Left lung (tissue), 10 donors: ENCODE data around the gene CIRBP. TPM values are rescaled to one million over a fixed set of nuclear protein-coding genes. Genes with fewer than 3 reads are reported as not detected.

Experiments used
- ATAC-seq: fragments of 200-7000 bp; cut with Tn5 transposase; one replicate; pipeline ENCODE4 v1.9.1; 2020; ENCODE audit warnings: moderate library complexity
- DNase-seq, 4 donors: peaks; one replicate each; pipeline ENCODE4 v3.0.0-alpha.2; 2013 to 2020
- H3K27ac ChIP-seq, 2 donors: fragments of 200-600 bp; sonication (generic) in 1 of 2; one replicate each; pipeline versions ENCODE4 v1.5.0 to v1.8.0; 2020 to 2021
- H3K27me3 ChIP-seq, 2 donors: fragments of 200-600 bp; sonication (generic) in 1 of 2; one replicate each; pipeline versions ENCODE4 v1.5.0 to v1.8.0; 2020 to 2021
- H3K36me3 ChIP-seq, 2 donors: fragments of 200-600 bp; sonication (generic) in 1 of 2; one replicate each; pipeline versions ENCODE4 v1.5.0 to v1.8.0; 2020 to 2021
- H3K4me1 ChIP-seq, 2 donors: fragments of 200-600 bp; one replicate each; pipeline ENCODE4 v1.8.0; 2021
- H3K4me3 ChIP-seq, 2 donors: fragments of 200-600 bp; sonication (generic) in 1 of 2; one replicate each; pipeline versions ENCODE4 v1.5.0 to v1.8.0; 2020 to 2021; ENCODE audit warnings: mild to moderate bottlenecking in 1 of 2
- H3K9me3 ChIP-seq, 2 donors: fragments of 200-600 bp; sonication (generic) in 1 of 2; one replicate each; pipeline versions ENCODE4 v1.5.0 to v1.8.0; 2020 to 2021
- CTCF ChIP-seq, 2 donors: fragments of 200-600 bp; sonication (generic) in 1 of 2; IDR thresholded peaks; one replicate each; pipeline versions ENCODE4 v1.5.0 to v1.8.0; 2021; ENCODE audit warnings: antibody characterized with exemption in 2 of 2
- intact Hi-C, 2 donors: fragments of 100-400 bp; cut with DNase I; formaldehyde crosslinking; loops; one replicate each; pipeline versions ENCODE4 v1.11.2 to v1.14.2; 2022
- polyA plus RNA-seq, 6 donors: library from polyadenylated mRNA; unstranded; fragments of 120-200 nt; gene quantifications; one replicate each; pipeline ENCODE4 v1.2.1, GENCODE V29; 2013; ENCODE audit not compliant: insufficient read length in 6 of 6
- total RNA-seq, 2 donors: library from RNA; stranded (reverse); fragmentation: NEBNext Ultra II Directional; extraction: Animal tissue kit (Norgen Biotek cat#: 25700); gene quantifications; one replicate each; pipeline ENCODE4 v1.2.1, GENCODE V29; 2021
- donor health status: DM: no; HTN: yes; CAD: no.
- donor health status: DM: no; HTN: no; CAD: no.

The CIRBP gene
- total and polyA plus RNA-seq, 8 donors, result 220 to 1,079 (median 949) TPM

GRCh38 chr19:1253514-1254080, 15.5 kb upstream of the CIRBP start:
- DNase-seq (no peak), ATAC-seq (peak; percentile 1)
- Histone ChIP-seq H3K27me3 (no peaks in the 10 kb centered on the region), H3K9me3 (no peaks in the 10 kb centered on the region), H3K4me1 (peaks cover 24 to 61% of the 10 kb centered on the region in 2 donors), H3K27ac (peak overlapping the region; percentile 97 to 99), H3K4me3 (peak overlapping the region; percentile 78 to 99), H3K36me3 (peaks cover 9 to 75% of the 10 kb centered on the region in 2 donors)
- intact Hi-C loops, result no loop called here
- TF ChIP-seq CTCF (IDR thresholded peaks at IDR 0.05), result no peak

- no peak for TF ChIP-seq CTCF (IDR thresholded peaks at IDR 0.05)
- ATAC-seq (no peak), DNase-seq (peak in 1 of 4 donors; percentile 52)
- peak overlapping the region; percentile 78 to 99 for H3K4me3 ChIP-seq
- H3K36me3 ChIP-seq, result peaks cover 9 to 78% of the 10 kb centered on the region in 2 donors
- peak overlapping the region; percentile 97 to 99 for H3K27ac ChIP-seq
- no peaks in the 10 kb centered on the region for H3K27me3 ChIP-seq
- intact Hi-C loops, result no loop called here
- peaks cover 28 to 66% of the 10 kb centered on the region in 2 donors for H3K4me1 ChIP-seq
- no peaks in the 10 kb centered on the region for H3K9me3 ChIP-seq
Measured at GRCh38 chr19:1254081-1254527, 15.0 kb upstream of the CIRBP start.

DNA sequence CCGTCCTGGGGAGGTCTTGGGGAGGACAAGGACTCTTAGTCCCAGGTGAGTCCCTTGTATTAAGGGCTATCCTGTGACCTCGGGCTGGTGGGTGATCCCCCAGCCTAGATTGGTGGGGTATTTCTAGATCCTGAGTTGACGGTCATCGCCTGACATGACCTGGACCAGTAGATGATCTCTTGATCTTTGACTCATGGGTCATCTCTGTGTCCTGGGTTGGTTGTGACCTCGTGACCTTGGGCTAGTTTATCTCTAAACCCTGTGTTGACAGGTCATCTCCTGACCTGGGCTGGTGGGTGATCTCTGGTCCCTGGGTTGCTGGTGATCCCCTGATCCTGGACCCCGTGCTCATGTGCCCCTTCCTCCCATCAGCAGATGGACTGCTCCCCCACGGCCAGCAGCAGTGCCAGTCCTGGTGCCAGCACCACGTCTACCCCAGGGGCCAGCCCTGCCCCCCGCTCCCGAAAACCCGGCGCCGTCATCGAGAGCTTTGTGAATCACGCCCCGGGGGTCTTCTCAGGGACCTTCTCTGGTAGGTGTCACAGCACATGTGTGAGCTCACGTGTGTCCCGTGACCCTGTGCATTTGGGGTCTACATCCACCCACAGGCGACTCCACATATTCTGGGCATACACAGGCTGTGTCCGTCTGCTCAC, 14.5 kb upstream of the CIRBP start:
- peaks cover 33 to 71% of the 10 kb centered on the region in 2 donors for H3K4me1 ChIP-seq

DNA sequence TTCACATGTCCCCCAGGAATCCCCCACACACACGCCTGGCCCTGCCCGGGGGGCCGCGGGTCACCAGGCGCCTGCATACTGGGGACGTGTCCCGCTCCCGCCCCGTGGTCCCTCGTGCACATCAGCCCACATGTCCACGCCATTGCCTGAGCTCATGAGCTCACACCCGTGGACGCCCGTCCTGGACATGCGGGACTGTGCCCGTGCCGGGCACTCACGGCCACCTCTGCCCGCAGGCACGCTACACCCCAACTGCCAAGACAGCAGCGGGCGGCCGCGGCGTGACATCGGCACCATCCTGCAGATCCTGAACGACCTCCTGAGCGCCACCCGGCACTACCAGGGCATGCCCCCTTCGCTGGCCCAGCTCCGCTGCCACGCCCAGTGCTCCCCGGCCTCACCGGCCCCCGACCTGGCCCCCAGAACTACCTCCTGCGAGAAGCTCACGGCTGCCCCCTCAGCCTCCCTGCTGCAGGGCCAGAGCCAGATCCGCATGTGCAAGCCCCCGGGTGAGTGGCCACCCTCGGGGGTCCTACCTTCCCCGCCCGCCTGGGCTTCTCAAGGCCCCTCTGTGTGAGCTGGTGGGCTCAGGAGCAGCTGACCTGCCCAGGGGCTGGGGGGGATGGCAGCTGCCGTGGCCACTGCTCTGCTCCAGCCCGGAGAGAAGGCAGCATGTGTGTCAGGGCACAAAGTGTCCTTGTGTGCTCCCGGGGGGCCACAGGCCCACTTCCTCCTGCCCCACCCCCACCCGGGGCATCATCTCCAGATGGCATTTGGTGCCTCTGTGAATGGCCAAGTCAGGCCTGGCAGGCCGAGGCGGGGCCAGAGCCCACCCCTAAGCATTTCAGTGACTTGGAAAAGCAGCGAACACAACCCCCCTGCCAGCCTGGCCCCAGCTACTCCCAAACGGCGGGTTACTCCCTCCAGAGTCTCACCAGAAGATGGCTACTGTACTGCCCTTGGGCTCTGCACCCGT, 13.7 kb upstream of the CIRBP start:
- DNase-seq, result no peak
- peaks cover 41 to 79% of the 10 kb centered on the region in 2 donors for H3K4me1 ChIP-seq
- ATAC-seq, result no peak
- H3K36me3 ChIP-seq, result peaks cover 9 to 71% of the 10 kb centered on the region in 2 donors
- H3K27ac ChIP-seq, result peak overlapping the region in 1 of 2 donors; percentile 99
- peak overlapping the region in 1 of 2 donors; percentile 99 for H3K4me3 ChIP-seq
- TF ChIP-seq CTCF (IDR thresholded peaks at IDR 0.05), result no peak
- no peaks in the 10 kb centered on the region for H3K9me3 ChIP-seq
- intact Hi-C loops, result no loop called here
- no peaks in the 10 kb centered on the region for H3K27me3 ChIP-seq

More for the DNA sequence above, 14.5 kb upstream of the CIRBP start:
- H3K9me3 ChIP-seq, result no peaks in the 10 kb centered on the region
- H3K27me3 ChIP-seq, result no peaks in the 10 kb centered on the region
- peak overlapping the region; percentile 97 to 99 for H3K27ac ChIP-seq
- intact Hi-C loops, result no loop called here
- TF ChIP-seq CTCF (IDR thresholded peaks at IDR 0.05), result no peak
- H3K4me3 ChIP-seq, result peak overlapping the region in 1 of 2 donors; percentile 99
- DNase-seq (no peak), ATAC-seq (no peak)
- peaks cover 9 to 78% of the 10 kb centered on the region in 2 donors for H3K36me3 ChIP-seq
